ENCODE measurements around the gene GMPR. TPM values are rescaled to one million over a fixed set of nuclear protein-coding genes. Genes with fewer than 3 reads are reported as not detected.

Gene GMPR
- total and polyA plus RNA-seq, 10 of the 15 experiments (the other 5 are each of a cell fraction or from before 2014, with no cell fraction given), result 0.15 to 1.8 (median 0.49) TPM; not detected in 1

DNA sequence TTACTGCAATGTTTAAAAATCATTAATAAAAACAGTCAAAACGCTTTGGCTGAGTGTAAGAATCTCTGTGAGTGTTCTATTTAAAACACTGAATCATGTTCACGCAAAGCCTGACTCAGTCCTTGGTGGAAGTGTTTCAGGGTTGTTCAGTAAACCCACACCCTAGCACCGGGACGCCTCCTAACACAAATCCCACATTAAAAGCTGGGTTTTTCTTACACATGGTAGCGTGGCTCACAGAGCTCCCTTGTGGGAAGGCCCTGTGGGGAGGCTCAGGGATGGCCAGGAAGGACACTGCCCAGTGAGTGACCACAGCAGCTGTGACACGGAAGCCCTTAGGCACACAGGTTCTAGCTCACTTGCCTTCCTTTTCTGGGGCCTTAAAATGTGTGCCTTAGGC is 80.2 kb downstream of the GMPR start:
- WGBS (ENCODE audit: insufficient coverage, insufficient replicate concordance, low lambda C conversion rate, missing lambda C conversion rate), result 82% methylated on average over 6 of the region's 6 CpGs
- Histone ChIP-seq H3K79me2 (ENCODE audit: control insufficient read depth, insufficient read depth, low read length) (no peaks in the 10 kb centered on the region; the same call in 1 of the 2 replicates), H3K4me2 (ENCODE audit: control insufficient read depth, insufficient read depth) (no peak overlapping the region), H3K36me3 (ENCODE audit: control insufficient read depth in 2 of 2, insufficient read depth in 2 of 2, low read length in 1 of 2) (peaks cover 4 to 23% of the 10 kb centered on the region in 2 experiments; a peak in 2 of 4 replicates), H2AFZ (ENCODE audit: control insufficient read depth, low read depth, low read length) (no peak overlapping the region), H3K27ac (ENCODE audit: control insufficient read depth, insufficient read depth) (no peak overlapping the region), H3K27me3 (replicated peaks in 1 of 2; ENCODE audit: control insufficient read depth in 2 of 2, insufficient read depth in 2 of 2, low read length in 1 of 2) (no peaks in the 10 kb centered on the region), H3K9me3 (replicated peaks; ENCODE audit: control insufficient read depth, insufficient read depth, low read length) (no peaks in the 10 kb centered on the region), H3K9ac (ENCODE audit: control insufficient read depth, insufficient read depth, low read length) (no peak overlapping the region), H4K20me1 (ENCODE audit: control insufficient read depth, insufficient read depth) (no peaks in the 10 kb centered on the region), H3K4me1 (ENCODE audit: control insufficient read depth, insufficient read depth, low read length) (peaks cover 31% of the 10 kb centered on the region), H3K4me3 (no peak overlapping the region)
- ChIA-PET RAD21 (ENCODE audit: unreplicated experiment) (interaction anchor here (0.7 to 3.8 kb wide), 6 partner anchors 14 to 445 kb away, joined by 3 to 18 read pairs (median 6); no protein-coding TSS in a partner anchor), SMC1A (ENCODE audit: uncharacterized antibody, unreplicated experiment) (interaction anchor here (0.8 to 3.5 kb wide), 5 partner anchors 14 to 193 kb away, joined by 3 to 16 read pairs (median 4); no protein-coding TSS in a partner anchor), CTCF (interaction anchor here (0.5 to 9.3 kb wide), 12 partner anchors 8 to 445 kb away, joined by 3 to 53 read pairs (median 6); no protein-coding TSS in a partner anchor), POLR2A (interaction anchor here (1.0 to 1.1 kb wide), 2 partner anchors 21 to 26 kb away, joined by 3 read pairs; no protein-coding TSS in a partner anchor)
- DNase-seq (ENCODE audit: low read depth, low spot score), result no peak
- intact Hi-C loops (cut with micrococcal nuclease; ENCODE audit: unreplicated experiment), result no loop called here
- TF ChIP-seq, protein P1, sequence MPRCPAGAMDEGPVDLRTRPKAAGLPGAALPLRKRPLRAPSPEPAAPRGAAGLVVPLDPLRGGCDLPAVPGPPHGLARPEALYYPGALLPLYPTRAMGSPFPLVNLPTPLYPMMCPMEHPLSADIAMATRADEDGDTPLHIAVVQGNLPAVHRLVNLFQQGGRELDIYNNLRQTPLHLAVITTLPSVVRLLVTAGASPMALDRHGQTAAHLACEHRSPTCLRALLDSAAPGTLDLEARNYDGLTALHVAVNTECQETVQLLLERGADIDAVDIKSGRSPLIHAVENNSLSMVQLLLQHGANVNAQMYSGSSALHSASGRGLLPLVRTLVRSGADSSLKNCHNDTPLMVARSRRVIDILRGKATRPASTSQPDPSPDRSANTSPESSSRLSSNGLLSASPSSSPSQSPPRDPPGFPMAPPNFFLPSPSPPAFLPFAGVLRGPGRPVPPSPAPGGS (IDR thresholded peaks at IDR 0.05; ENCODE audit: borderline replicate concordance, insufficient read depth, low read depth, low read length, poor library complexity, severe bottlenecking), result peak; percentile 40
- no peak for TF ChIP-seq ZNF207 (IDR thresholded peaks at IDR 0.05; ENCODE audit: borderline replicate concordance)
- no peak for TF ChIP-seq SREBF2 (IDR thresholded peaks at IDR 0.05; ENCODE audit: low read length)
- ATAC-seq, result no peak
- FAIRE-seq, result no peak
- no TSS peak for BruUV-seq (replicated peaks)
- in situ Hi-C loops (cut with MboI), result no loop called here
